HG03196 (cell line): ENCODE results near the gene LMBRD2.

ENCODE experiments used
- ATAC-seq: cut with Tn5 transposase; IDR thresholded peaks from one replicate; pipeline ENCODE4 v1.9.1; 2021; ENCODE audit not compliant: unreplicated experiment

LMBRD2 gene

DNA sequence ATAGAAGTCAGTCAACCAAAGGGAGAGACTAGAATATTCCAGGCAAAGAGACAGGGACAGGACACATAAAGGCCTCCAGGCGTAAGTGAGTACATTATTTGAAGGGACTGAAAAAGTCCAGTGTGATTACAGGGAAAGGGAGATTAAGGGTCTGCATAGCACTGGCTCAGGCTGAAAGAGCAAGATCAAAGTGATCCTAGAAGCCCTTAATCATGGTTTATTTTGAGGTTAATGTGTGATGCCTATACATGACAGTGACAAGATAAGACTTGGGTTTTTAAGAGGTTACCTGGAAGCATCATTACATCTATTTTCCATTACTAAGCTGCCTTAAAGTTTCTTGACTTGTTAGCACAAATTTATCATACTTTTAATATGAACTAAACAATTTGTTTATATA lies 25.8 kb downstream of the LMBRD2 start:
- ATAC-seq = no peak

DNA sequence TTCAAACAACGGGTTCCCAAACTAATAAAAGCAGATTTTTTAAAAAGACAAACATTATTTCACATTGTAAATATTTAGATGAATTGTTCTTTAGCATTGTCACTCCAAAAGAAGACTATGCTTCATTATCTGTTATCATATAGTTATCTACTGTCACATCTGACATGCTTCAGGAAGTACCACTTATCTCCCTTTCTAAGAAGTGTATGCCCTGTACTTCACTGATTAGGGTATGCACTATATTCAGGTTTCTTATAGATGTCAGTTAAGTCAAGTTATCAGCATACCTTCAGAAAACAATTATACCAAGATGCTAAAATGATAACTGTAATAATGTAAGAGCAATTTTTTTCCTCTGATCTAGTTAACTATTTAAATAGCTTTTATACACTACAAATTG lies 40.4 kb downstream of the LMBRD2 start:
- no peak for ATAC-seq

DNA sequence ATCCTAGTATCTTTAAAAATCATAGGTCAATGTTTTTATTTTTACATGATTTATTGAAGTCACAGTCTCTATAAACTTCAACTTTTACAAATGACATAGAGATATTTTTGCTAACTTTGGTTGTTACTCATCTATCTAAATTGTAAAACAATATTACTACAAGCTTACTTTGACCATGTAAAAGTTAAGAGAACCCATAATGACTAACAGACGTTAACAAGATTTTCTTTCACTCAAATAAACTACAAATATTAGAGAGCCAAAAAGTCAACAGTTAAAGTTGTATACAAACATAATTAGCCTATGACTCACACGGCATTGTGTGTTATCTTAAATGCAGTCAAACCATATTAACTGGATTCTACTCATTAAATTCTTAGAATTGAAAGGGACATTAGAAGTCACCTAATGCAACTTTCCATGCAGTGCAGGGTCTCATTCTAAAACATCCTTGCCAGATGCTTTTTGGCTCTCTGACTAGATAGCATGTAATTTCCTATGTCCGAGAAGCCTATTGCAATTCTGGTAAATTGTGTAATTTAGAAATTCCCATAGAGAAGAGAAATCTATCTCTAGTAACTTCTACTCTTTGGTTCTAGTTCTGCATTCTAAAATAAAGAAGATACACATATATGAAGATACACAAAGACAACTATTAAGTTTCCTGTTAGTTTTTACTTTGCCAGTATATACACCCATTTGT lies 42.8 kb downstream of the LMBRD2 start:
- no peak for ATAC-seq

DNA sequence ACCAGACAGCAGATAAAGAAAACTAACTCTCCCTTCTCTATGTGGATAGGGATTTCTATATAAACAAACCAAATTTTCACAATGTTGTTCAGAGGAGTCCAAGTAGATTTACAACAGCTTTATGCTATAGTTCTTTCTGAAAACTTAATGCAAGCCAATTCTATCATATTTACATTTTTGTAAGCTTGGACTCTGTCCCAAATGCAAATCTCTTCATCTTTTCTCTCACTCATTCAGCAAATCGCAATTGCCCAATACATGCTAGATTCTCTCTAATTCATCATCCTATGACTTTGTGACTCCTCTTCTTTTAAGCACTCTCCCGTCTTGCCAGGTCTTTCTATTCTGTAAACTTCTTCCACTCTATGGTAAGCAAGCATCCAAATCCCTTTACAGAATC lies 45.9 kb downstream of the LMBRD2 start:
- ATAC-seq = no peak

DNA sequence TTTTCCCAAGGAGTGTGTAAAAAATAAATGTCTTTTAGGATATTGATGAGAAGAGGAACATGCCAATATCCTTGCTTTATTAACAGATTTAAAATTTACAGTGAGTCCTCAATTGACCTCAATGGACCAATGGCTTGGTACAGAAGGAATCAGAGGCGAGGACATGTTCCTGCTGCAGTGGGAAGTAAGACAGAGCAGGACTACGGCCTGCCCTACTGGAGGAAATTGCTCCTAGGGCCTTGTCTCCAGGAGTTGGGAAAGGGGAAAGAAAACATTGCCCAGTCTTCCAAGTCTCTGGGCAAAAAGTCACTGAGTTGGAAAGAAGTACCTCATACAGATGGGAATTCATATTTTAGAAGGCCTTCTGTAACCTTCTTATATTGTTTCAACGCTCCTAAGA lies 51.9 kb downstream of the LMBRD2 start:
- ATAC-seq = no peak

DNA sequence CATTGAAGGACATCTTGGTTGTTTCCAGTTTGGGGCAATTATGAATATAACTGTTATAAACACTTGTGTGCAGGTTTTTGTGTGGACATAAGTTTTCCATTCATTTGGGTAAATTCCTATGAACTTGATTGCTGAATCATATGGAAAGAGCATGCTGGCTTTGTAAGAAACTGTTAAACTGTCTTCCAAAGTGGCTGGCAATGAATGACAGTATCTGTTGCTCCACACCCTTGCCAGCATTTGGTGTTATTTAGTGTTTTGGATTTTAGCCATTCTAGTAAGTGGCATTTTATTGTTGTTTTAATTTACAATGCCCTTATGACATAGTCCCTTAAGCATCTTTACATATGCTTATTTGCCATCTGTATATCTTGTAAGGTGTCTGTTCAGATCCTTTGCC lies 55.2 kb downstream of the LMBRD2 start:
- ATAC-seq = no peak

DNA sequence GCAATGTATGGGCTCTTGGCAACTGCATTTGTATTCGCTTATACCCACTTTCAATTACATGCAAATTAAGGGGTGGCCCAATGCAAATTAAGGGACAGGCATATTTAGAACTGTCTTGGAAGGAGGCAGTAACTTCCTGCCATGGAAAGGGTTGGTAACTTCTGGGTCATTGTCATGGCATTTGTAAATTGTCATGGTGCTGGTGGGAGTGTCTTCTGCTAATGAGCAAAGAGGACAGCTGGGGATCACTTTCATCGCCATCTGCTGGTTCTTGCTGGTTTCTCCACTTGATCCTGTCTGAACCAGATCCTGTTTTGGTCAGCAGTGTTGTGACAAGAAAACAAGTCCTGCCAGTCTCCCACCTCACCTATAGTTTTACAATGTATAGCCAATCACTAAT lies 61.7 kb downstream of the LMBRD2 start:
- no peak for ATAC-seq

DNA sequence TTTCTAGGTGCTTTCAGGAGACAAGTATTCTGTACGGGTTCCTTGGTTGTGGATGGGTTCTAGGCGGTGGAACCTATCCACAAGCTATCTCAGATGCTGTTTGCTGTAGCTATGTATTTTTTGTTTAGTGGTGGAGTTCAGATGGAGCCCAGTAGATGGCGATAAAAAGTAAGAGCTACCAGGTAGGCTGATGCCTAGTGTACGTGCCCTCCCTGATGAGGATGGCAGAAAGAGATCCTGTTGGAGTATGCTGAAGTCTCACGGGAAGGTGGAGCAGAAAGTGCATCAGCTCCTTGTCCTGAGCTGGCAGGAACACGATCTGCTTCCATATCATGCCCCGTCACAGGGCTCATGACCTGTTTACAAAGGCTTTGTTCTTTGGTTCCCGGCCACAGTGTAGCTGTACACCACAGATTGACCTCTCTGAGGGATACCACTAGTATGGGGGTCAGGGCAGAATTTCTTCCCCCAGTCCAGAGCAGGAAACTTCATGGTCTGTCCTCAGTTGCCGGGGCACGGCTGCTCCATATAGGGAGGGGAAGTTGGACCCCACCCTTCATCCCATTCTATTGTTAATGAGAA lies 72.4 kb downstream of the LMBRD2 start:
- peak; percentile 90 for ATAC-seq

DNA sequence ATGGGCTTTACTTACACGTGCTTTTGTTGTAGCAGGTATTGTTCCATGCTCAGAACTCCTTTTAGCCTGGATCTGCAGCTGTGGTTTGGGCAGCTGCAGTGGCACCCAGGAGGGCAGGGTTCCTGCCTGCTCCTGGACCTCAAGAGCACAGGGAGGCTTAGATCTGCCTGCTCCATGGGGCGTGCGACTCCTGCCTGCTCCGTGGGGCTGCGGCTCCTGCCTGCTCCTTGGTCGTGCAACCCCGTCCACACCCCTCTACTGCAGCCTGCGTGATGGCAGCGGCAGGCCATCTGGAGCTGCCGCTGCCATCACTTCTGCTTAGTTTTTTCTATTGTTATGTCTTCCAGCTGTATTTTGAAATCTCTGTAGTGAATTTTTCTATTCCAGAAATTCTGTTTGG lies 73.3 kb downstream of the LMBRD2 start:
- ATAC-seq = no peak

DNA sequence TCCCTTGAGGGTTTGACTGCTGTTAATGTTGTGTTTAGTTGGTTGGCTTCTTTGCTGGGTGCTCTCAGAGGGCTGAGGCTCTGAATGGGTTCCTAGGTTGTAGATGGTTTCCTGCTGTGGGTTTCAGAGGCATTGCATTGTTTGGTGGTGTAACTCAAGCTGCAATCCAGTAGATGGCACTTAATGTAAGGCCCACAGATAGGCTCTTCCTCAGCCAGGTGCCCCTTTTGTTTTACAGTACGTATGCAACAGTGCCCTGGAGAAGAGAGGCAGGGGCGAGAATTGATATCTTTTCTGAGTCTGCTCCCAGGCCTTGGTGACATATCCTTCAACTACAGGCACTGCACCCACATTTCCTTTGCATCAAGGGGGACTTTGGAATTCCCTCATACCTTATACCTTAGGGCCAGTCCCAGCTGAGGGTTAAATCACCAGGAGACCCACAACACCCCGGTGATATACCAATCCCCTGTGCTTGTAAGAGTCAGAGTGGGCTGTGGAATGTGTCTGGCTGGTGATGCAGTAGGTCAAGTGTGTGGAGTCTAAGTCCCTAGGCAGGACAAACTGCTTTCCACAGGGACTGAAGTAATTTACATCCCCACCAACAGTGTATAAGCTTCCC lies 78.0 kb downstream of the LMBRD2 start:
- ATAC-seq = peak; percentile 81

DNA sequence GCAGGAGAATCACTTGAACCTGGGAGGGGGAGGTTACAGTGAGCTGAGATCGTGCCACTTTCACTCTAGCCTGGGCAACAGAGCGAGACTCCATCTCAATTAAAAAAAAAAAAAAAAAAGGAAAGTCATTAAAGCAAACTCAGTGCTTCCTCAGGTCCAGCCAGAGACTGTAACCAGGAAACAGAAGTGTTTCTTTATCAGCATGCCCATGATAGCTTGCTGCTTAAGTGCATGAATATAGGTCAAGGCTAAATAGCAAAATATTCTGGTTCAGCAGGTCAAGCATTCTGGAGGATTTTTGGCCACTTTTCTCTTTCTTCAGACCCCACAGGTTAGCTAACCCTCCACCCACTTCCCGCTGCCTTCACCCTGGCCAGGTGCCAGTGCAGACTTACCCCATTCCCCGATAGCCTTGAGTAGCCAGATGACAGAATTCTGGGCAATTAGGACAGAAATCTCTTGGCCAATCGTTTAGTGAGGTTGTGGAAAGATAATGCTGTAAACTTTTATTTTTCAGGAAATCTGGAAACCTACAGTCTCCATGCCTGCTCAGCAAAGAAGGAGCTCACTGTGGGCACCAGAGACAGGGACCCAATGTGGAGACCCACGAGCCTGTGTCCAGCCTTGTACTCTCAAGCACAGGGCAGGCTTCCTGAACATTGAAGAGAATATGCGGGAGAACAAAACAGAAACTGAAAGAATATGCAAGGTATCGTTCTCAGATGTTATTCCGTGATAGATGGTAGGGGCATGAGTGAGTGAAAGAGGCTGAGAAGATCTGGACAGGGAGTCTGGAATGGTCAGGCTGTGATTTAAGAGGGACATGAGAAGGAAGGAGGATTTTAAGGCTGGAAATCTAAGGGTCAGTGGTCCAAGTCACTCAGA lies 80.8 kb downstream of the LMBRD2 start:
- peak; percentile 49 for ATAC-seq

DNA sequence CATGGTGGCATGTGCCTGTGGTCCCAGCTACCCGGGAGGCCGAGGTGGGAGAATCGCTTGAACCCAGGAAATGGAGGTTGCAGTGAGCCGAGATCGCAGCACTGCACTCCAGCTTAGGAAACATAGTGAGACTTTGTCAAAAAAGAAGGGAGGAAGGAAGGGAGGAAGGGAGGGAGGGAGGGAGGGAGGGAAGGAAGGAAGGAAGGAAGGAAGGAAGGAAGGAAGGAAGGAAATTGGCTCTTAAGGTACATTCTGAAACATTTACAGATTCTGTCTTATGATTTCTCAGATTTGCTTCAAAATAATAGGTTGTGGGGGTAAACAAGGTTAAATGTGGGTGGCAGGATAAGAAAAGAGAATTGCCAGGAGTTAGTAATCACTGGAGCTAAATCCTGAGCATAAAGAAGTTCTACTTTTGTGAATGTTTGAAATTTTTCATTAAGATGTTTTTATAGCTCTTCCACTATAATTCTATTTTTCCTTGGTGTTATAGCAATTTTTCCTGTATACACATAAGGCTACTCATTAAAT lies 82.9 kb downstream of the LMBRD2 start:
- ATAC-seq = no peak

DNA sequence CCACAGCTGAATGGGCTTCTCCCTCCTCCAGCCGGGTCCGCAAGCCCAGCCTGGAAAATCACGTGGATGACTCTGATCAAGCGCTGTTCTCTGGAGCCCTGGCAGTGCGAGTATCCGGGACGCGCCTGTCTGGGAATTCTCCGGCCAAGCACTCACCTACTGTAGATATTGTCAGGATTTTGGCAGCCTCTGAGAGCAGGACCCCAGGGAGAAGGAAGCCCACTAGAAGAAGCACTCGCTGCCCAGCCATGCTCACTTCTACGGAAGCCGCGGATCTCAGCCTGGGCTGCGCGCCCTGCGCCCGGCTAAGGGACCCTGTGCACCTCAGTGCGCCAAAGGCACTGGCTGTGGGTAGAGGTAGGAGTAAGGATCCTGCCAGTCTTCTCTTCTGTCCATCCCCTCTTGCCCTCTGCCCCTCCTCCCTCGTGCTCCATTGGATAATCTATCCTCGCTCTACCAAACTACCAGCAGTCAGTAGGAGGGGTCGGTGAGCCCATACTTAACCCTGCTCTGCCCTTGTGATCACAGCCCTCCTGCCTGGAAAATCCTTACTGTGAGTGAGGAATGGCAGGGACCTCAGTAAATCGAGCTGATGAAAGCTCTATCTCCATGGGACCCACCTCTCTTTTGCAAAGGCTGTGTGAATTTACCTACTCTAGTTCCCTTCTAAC lies 85.0 kb downstream of the LMBRD2 start, which contains the start of gene UGT3A2:
UGT3A2 (minus strand) TSS at position 343 of the 671 bp plus-strand sequence; CDS start at position 250, 93 bp downstream.
- ATAC-seq = no peak

DNA sequence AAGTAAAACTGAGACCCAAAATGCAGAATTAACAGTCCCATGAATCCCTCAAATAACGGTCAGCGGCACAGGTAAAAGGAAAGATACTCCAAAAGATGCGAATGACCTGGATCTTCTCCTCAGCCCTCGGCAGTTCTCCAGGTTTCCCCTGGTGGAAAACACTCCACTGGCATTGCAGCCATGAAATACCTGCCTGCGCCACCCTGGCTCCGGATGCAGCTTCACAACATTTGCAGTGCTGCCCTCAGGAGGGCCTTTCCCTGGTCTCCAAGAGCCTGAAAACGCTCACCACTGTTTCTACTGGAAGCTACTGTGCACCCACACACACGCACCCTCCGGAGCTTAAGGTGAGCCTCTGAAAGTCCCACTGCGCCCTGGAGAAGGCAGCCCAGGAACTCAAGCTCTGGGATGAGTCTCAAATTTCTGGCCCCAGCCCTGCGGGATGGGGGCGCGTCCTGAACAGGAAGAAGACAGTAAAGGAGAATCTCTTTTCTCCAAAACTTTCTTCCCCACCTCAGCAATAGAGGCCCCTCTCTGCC lies 85.6 kb downstream of the LMBRD2 start:
- no peak for ATAC-seq

DNA sequence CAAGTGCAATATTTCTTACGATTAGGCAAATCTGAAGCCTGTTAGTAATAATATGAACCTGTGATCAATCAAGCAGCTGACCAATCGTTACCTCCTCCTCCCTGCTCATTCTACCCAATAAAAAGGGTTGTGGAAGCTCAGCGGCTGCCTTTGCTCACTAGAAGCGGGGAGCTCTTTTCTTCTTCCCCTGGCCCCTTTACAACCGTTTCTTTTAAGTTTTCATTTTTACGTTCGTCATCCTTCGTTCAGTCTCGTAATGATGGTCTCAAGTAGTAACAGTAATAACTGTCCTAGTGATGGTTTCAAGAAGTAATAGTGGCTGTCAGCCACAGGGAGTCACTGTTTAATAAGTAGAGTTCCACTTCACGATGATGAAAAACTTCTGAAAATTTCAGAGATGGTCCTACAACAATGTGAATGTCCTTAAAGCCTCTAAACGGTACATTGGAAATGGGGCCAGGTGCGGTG lies 91.2 kb downstream of the LMBRD2 start:
- ATAC-seq = no peak

DNA sequence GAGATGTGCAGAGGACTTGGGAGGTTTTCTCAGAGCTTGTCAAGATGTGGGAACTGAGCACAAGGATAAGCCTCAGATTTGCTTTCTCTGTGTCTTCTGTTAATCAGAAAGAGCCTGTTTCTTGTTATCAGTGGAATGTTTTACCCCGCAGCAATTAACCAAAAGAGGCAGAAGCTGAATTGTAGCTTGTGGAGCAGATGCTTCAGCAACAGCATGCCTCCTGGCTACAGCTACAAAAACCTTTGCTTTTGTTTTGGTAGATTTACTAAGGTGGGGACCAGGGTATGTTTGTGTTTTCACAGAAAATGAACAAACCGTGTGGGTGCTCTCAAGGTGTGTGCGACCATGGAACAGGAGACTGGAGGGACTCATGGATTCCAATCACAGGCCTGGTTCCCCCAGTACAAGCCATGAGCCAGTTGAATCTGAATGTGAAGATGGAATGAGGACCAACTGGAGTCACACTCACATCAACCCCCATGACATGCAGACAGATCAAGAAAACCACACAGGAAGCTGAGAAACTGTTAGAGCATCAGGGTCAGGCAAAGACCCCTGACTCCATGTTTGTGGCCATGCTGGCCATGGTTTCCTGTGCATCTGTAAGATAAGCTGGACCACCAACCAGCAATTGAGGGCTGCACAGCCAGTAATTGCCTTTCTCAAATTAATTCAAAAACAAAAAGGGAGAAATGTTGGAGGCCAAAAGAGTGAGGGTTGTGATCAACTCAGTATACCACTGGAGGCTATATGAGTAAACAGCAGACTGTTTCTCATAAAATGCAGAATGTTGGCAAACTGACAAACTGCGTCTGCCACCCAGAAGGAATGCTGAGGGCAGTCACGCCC lies 91.9 kb downstream of the LMBRD2 start:
- no peak for ATAC-seq

DNA sequence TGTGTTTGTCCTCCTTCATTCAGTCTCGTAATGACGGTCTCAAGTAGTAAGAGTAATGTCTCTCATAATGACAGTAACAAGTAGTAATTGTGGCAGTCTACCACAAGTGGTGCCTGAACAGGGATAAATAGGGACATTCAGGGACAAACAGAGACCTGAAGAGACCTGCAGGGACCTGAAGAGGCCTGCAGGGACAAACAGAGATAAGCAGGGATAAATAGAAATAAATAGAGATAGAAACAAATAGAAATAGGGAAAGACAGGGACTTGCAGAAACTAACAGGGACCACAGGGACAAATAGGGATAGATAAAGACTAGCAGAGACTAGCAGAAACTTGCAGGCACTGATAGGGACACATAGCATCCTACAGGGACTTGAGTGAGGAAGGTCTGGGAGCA lies 92.9 kb downstream of the LMBRD2 start:
- no peak for ATAC-seq

DNA sequence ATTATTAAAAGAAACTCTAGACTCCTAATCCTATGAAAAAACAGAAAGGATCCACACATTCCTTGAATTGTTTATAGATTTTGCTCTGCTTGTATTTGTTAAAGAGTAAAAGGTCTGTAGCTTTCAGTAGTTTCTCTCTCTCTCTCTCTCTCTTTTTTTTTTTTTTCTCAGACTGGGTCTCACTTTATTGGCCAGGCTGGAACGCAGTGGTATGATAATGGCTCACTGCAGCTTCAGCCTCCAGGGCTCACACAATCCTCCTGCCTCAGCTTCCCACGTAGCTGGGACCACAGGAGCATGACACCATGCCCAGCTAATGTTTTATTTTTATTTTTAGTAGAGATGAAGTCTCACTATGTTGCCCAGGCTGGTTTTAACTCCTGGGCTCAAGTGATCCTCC lies 94.3 kb downstream of the LMBRD2 start:
- no peak for ATAC-seq

DNA sequence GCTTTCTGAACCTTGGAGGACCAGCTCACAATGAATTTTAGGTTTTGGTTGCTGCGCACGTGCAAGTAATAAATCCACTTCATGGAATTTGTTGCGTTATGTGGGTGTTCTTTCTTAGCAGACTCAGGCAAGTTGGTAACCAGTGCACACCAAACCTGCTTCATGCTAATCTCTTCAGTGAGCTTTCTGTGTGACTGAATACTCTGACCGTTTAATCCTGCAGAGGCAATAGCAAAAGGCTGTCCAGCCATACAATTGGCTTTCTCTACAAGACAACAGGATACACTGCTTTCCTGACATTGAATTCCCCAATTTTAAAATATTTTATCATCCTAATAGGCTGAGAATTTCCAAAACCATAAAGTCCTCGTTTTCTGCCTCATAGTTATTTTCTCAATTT lies 95.3 kb downstream of the LMBRD2 start:
- ATAC-seq = no peak
